HG02571 (cell line): ENCODE results near the gene MYCL.
"Not testable (repeated sequence)": the region's sequence is repeated elsewhere in the genome, so short reads cannot be mapped to it uniquely, and the experiment has no call there.

ENCODE experiments used
- ATAC-seq: cut with Tn5 transposase; IDR thresholded peaks from one replicate; pipeline ENCODE4 v1.9.1; 2021; ENCODE audit warnings: mild to moderate bottlenecking, moderate library complexity; ENCODE audit not compliant: unreplicated experiment

Gene MYCL

DNA sequence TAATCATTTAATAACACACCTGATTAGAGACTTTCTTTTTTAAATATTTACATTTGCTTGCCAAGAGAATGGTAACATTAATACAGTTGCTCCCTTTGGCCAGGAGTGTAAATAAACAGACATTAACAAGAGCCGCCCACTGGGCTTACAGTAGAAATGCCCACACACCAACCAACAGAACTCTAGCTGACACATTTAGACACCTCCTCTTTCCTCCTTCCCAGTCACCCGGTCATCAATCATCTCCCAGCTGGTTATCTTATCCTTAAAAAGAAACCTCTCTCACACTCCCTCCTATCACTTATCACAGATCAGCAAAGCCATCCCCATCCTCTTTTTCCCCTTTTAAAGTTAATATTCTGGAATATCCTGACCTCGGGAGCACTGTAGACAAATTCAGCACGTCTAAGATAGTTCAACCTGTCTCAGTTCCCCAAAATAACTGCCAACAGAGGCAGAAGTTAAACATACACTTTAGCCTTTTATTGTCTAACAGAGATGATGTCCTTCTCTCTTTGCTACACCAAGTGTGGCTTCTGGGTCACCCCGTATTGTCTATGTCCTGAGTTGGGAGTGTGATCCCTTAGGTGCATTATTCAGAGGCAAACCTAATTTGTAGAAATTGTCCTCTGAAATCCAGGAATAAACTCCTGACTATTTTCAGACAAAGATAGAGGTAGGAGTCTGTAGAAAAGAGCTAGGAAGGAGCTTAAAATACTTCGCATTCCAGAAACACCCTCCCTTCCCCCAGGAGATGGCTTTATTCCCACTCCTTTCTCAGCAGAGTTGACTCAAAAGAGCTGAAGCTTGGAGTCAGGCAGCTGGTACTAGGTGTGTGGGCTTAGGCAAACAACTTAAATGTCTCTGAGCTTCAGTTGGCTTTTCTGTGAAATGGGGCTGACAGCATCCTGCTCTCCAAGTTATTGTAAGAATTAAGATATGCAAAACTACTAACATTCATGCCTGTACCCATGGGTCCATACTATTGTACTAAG is 8.8 kb downstream of the MYCL start:
- no peak for ATAC-seq

DNA sequence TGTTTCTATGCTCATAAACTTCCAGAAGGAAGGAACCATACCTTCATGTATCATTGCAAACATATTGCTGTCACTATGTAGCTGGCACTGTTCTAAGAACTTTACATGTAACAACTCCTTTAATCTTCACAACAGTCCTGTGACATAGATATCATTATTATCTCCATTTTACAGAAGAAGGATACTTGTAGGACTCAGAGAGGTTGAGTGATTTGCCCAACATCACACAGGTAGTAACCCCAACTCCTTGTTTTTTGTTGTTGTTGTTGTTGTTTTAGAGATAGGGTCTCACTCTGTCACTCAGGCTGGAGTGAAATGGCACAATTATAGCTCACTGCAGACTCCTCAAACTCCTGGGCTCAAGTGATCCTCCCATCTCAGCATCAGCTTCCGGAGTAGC is 10.8 kb downstream of the MYCL start:
- ATAC-seq = no peak

DNA sequence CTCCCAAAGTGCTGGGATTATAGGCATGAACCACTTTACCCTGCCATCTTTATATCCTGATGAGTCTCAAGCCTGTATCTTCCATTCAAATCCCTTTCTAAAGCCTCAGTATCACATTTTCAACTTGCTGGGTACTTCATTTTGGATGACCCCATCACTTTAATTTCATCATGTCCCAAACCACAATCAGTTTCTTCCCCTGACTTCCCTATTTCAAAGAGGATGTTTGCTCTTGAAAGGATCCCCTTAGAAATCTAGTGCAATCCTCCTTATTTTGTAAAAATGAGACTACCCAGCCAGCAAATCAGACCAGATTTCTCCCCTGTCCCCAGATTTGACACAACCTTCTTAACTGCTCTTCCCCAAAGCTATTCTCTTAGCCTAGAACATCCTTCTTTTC is 11.4 kb downstream of the MYCL start:
- no peak for ATAC-seq

DNA sequence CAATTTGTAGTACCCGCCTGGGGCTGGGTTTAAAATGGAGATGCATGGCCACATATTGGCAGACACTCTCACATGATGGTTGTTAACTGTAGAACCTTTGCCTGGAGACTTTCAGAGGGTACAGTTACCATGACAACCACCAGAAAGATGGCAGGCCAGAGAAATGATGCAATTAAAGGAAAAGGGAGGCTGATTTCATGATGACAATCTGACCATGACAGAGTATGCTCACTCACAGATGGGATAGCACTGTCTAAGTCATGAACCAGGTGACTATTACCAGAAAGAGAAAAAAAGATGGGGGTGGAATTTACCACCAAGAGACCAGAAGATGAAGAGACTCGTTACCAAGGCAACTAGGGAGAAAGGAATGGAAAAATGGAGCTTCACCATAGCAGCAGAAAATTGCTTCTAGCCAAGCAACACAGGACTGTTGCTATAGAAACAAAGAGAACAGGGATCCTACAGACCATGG is 14.9 kb downstream of the MYCL start:
- no peak for ATAC-seq

DNA sequence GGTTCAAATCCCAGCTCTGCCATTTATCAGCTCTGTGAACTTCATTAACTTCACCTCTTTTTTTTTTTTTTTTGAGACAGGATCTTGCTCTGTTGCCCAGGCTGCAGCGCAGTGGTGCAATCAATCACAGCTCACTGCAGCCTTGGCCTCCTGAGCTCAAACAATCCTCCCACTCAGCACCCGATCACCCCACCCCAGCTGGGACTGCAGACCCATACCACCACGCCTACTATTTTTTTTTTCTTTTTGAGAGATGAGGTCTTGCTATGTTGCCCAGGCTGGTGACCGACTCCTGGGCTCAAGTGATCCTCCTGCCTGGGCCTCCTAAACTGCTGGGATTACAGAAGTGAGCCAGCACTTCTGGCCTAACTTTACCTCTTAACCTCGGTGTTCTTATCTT is 16.2 kb downstream of the MYCL start:
- ATAC-seq = no peak

DNA sequence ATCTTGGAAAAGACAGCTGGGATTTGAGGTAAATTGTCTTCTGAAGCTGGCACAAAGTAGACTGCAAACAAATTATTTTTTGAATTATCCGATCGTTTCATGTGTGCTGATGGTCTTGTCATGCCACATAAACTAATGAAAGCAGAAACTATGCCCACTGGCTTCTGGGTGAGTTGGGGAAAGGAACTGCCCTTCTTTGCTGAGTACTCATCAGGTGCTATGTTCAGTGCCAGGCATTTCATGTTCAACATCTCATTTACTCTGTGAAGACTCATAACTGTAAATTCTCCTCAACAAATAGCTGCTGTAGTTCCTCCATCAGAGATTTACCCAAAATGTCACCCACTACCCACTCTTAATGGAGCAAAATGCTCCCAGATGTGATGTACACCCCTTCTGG is 19.6 kb downstream of the MYCL start:
- ATAC-seq = no peak

DNA sequence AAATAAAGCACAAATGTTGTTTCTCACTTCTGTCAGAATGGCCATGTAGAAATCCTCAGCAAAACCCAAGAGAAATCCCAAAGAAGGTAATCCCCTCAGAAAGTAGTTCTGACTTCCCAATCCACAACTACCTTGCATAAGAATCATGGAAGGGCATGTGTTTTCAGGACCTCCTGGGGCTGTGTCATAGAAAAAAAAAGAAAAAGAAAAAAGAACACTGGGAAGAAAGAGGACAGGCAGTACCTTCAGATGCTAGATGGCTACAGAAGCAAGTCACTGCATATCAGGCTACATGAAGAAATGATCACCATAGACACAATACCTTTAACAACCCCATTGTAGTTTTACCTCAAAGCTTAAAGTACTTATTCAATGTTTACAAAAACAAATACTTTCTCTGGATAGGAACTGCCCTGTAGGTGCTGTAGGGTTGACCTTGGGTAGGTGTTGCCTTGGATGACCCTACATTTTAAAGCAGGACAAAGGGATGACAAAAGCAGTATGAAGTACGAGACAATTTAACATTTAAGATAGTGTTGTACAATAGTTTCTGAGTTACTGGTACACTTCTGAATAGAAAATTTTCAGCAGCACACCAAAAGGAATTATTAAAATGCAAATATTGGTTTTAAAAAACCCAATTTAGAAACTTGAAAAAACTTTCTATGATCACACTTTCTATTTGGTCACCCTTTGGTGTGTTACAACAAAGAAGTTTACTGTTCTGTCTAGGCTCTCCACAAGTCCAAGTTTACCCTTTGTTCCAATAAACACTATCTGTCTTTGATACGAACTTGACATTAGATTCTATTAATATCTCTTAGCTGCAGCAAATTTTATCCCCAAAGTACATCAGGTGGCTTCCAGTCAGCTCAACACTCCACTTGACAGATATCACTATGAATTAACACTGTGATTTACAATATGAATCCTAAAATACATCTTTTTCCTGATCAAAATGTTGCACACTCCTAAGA is 23.4 kb downstream of the MYCL start:
- ATAC-seq = no peak

DNA sequence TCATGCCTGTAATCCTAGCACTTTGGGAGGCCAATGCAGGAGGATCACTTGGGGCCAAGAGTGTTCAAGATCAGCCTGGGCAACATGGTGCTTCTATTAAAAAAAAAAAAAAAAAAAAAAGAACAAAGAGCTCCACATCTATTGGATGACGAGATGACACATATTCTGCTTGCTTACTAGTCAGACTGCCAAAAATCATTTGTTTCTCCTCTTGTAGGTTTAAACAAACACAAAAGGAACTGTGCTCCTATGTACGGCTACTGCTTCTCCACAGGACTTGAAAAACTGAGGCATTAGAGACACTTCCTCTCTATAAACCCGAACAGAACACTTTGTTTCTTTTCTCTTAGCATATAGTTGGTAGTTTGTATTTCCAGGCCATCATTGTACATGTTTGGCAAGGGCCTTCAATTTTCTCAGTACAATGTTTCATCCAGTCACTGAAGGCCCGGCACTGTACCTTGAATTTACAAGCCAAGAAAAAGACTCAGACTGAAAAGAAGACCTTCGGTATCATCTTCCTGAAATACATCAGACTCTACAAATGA is 24.4 kb downstream of the MYCL start:
- ATAC-seq = no peak

DNA sequence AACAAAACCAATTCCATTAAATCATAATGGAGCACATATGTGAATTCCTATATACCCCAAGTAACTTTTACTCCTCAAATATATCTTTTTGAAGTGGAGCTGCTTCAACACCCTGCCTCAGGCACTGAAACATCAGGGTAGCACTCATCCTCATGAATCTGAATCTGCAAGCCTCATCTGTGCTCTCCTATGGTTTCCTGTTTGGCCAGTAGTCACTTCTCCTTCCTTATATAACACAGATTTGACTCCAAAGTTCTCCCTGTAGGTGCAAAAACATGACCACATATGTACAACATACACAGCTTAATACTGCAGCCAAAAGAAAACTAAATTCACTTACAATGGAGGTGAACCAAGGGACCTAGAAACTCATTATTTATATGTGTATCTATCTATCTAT is 25.6 kb downstream of the MYCL start:
- ATAC-seq = no peak

DNA sequence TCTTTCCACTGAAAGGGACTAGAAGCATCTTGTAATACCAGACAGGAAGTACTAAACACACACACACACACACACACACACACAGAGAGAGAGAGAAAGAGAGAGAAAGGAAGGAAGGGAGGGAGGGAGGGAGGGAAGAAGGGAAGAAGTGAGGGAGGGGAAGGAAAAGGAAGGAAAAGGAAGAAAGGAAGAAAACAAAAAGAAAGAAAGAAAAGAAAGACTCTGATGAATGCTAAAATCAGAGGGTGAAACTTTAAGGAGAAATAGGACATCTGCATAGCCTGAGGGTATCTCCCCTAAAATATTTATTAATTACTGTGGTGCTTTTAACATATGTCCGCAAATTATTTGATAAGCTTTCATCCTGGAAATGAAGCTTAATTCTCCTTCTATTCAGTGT is 29.0 kb downstream of the MYCL start:
- no peak for ATAC-seq

DNA sequence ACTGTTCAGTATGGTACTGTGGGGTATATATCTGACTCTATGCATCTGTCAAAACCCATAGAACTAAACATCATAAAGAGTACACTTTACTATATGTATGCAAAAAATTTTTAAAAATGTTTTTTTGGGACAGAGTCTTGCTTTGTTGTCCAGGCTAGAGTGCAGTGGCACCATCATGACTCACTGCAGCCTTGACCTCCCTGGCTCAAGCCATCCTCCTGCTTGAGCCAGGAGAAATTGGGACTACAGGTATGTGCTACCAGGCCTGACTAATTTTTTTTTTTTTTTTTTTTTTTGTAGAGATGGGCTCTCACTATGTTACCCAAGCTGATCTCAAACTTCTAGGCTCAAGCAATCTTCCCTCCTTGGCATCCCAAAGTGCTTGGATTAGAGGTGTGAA is 29.9 kb downstream of the MYCL start:
- ATAC-seq = no peak

DNA sequence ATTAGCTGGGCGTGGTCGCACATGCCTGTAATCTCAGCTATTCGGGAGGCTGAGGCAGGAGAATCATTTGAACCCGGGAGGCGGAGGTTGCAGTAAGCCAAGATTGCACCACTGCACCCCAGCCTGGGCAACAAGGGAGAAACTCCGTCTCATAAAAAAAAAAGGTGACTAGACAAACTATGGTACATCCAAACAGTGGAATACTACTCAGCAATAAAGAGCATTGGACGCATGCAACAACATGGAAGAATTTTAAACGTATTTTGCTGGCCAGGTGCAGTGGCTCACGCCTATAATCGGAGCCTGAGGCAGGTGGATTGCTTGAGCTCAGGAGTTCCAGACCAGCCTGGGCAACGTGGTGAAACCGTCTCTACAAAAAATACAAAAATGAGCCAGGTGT is 30.7 kb downstream of the MYCL start:
- ATAC-seq = not testable (repeated sequence)

DNA sequence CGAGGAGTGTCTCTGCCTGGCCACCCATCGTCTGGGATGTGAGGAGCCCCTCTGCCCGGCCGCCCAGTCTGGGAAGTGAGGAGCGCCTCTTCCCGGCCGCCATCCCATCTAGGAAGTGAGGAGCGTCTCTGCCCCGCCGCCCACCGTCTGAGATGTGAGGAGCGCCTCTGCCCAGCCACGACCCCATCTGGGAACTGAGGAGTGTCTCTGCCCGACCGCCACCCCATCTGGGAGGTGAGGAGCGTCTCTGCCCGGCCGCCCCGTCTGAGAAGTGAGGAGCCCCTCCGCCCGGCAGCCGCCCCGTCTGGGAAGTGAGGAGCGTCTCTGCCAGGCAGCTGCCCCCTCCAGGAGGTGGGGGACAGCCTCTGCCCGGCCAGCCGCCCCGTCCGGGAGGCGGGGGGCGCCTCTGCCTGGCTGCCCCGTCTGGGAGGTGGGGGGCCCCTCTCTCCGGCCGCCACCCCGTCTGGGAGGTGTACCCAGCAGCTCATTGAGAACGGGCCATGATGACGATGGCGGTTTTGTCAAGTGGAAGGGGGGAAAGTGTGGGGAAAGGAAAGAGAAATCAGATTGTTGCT is 32.1 kb downstream of the MYCL start:
- not testable (repeated sequence) for ATAC-seq

DNA sequence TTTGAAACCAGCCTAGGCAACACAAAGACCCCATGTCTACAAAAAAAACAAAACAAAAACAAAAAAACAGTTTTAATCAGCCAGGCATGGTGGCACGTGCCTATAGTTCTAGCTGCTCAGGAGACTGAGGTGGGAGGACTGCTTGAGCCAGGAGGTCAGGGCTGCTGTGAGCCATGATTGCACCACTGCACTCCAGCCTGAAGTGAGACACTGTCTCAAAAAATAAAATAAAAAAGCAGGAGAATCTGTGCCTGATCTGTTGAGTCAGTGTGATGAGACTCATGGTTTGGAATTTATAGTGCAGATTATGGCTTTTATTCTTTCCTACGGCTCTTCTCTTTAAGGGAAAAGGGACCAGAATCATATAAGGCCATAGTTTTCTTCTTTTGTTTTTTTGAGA is 35.0 kb downstream of the MYCL start:
- no peak for ATAC-seq

DNA sequence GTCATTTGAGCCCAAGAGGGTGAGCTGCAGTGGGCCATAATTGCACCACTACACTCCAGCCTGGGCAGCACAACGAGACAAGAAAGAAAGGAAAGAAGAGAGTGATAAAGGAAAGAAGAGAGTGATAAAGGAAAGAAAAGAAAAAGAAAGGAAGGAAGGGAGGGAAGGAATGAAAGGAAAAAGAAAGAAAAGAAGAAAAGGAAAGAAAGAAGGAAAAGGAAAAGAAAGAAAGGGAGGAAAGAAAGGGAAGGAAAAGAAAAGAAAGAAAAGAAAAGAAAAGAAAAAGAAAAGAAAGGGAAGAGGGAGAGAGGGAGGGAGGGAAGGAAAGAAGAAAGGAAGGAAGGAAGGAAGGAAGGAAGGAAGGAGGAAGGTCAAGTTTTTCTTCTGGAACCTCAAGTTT is 36.0 kb downstream of the MYCL start:
- no peak for ATAC-seq

DNA sequence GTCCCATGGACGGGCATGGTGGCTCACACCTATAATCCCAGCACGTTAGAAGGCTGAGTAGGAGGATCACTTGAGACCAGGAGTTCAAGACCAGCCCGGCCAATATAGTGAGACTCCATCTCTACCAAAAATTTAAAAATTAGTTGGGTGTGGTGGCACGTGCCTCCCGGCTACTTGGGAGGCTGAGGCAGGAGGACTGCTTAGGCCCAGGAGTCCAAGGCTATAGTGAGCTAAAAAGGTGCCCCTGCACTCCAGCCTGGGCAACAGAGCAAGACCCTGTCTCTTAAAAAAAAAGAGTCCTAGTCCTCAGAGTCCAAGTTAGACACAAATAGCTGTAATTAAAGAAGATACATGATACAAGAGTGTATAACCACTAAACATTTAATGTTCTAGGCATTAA is 38.5 kb downstream of the MYCL start:
- ATAC-seq = no peak

DNA sequence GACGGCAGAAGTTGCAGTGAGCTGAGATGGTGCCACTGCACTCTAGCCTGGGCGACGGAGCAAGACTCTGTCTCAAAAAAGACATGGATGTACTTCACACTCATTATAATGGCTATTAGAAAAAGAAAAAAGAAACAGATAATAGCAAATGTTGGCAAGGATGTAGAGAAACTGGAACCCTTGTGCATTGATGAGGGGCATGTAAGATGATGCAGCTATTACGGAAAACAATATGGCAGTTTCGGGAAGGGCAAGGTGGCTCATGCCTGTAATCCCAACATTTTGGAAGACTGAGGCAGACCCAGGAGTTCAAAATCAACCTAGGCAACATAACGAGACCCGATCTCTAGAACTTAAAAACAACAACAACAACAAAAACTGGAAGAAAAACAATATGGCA is 40.7 kb downstream of the MYCL start:
- no peak for ATAC-seq

DNA sequence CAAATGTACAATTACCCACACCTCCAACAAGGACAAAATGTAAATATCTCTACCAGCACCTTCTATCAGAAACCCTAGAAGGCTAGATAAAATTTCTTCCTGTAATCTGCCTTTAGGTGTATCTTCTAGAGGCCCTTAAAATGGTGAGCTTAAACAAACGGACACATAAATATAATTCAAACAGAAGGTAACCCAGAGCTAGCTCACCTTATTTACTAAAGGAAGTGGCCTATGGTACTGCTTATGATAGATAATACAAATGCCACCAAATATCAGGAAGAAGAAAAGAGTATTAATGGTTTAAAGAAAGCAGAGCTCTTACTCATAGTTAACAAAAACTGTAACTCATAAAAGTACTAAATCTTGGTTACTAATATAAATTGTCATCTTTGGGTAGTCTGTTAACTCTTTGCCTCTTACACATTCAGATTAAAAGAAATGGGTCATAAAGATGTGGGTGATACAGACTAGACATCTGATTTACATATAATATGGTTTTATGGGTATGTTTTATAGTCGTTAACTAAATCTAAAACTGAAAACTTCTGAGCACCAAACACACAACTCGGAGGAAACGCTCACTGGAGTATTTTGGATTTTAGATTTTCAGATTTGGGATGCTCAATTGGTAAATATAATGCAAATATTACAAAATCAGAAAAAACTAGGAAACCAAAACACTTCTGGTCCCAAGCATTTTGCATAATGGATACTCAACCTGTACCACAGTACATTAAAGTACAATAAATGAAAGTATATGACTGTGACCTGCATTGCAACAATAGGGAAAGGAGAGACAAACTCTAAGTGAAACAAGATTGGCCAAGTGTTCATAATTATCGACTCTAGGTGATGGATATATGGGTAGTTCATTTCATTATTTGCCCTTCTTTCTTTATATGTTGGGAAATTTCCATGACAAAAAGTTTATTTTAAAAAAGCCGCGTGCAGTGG is 41.6 kb downstream of the MYCL start:
- ATAC-seq = no peak

DNA sequence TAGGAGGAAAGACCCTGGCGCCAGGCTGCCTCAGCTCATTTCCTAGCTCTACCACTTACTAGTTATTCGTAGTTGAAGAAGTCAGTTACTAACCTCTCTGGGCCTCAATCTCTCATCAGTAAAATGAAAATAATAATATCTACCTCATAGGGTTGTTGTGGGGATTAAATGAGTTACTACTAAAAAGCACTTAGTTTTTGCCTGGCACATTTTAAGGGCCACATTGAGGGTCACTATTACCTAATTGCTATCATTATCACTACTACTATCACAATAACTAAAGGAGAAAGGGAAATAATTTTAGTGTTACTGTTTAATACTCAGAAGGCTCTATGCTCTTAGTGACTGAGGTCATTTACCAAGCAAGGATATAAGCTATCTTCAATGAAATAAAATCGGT is 43.4 kb downstream of the MYCL start:
- no peak for ATAC-seq
